Measurements from ENCODE around the gene TBC1D22A.
"Not testable (repeated sequence)": the region's sequence is repeated elsewhere in the genome, so short reads cannot be mapped to it uniquely, and the experiment has no call there.

TBC1D22A gene

DNA sequence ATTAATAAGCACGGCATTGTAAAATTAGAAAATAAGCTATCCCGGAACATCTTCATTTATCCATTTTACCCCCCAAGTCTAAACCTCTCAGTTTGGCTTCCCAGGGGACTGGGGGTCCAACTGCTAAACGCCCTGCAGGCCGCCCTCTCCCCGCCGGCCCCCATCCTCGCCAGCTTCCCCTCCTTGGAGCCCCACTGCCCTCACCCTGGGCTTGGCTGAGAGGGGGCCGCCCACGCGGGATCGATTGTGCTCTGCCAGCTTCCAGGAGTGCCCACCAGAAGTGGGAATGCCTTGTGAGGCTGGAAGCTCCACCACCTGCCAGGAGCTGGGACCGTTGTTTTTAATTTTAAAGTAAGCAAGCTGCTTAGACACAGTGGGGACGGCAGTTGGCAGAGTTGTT is 353.5 kb downstream of the TBC1D22A start:
- no peak for DNase-seq (ENCODE audit: low read depth)
- H3K4me3 ChIP-seq (ENCODE audit: low read depth, low read length): no peak overlapping the region
- TF ChIP-seq, protein P1, sequence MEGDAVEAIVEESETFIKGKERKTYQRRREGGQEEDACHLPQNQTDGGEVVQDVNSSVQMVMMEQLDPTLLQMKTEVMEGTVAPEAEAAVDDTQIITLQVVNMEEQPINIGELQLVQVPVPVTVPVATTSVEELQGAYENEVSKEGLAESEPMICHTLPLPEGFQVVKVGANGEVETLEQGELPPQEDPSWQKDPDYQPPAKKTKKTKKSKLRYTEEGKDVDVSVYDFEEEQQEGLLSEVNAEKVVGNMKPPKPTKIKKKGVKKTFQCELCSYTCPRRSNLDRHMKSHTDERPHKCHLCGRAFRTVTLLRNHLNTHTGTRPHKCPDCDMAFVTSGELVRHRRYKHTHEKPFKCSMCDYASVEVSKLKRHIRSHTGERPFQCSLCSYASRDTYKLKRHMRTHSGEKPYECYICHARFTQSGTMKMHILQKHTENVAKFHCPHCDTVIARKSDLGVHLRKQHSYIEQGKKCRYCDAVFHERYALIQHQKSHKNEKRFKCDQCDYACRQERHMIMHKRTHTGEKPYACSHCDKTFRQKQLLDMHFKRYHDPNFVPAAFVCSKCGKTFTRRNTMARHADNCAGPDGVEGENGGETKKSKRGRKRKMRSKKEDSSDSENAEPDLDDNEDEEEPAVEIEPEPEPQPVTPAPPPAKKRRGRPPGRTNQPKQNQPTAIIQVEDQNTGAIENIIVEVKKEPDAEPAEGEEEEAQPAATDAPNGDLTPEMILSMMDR (IDR thresholded peaks at IDR 0.05; ENCODE audit: control insufficient read depth, extremely low read depth, insufficient read depth): no peak

DNA sequence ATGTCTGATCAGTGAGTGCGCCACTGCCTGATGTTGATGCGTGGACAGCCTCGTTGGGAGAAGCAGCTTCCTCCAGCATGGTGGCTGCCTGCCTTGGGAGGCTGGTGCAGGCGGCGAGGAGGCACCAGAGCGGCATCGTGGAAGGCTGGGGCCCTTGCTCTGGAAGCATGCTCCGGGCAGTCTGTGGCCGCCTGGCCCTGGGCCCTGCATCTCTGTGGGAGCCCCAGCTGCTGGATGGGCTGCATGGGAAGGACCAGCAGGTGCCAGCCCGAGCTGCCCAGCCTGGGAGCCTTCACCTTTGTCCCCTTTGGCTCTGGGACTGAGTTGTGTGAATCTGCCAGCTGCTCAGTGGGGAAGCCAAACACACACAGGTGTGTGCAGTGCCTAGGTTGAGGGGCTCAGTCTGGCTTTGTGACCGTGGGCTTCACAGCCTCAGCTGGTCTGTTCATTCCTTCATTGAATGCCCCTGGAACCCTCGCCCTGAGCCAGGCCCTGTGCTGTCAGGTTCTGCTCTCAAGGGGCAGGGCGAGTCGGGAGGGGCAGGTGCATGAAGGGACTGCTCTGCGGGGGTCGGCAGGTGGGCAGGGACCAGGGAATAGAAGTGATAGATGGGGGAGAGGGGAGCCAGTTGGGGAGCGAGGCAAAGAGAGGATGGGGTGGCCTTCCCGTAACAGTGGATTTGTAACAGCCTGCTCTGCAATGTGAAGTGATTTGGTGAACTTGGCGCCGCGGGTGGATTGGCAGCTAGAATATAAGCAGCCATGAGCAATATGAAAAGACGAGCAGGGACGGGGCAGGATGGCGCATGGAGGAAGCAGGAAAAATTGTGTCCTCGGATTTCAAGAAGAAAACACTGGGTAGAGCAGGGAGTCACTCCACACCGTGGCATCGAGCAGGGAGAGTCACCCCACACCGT is 354.2 kb downstream of the TBC1D22A start:
- no peak overlapping the region for H3K4me3 ChIP-seq (ENCODE audit: low read depth, low read length)
- TF ChIP-seq, protein P1 (IDR thresholded peaks at IDR 0.05; ENCODE audit: control insufficient read depth, extremely low read depth, insufficient read depth): no peak
- no peak for DNase-seq (ENCODE audit: low read depth)

DNA sequence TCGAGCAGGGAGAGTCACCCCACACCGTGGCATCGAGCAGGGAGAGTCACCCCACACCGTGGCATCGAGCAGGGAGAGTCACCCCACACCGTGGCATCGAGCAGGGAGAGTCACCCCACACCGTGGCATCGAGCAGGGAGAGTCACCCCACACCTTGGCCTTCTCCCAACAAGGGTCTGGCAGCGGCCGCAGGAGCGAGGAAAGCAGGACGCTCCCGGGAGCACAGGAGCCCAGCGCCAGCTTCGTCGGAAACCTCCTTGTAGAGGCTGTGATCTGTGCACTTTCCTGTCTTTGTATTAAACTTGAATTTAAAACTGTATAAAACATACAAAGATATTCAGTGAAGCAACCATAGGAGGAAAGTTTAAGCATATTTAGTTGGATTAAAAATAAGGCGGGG is 355.0 kb downstream of the TBC1D22A start:
- not testable (repeated sequence) for H3K4me3 ChIP-seq (ENCODE audit: low read depth, low read length); DNase-seq (ENCODE audit: low read depth)

DNA sequence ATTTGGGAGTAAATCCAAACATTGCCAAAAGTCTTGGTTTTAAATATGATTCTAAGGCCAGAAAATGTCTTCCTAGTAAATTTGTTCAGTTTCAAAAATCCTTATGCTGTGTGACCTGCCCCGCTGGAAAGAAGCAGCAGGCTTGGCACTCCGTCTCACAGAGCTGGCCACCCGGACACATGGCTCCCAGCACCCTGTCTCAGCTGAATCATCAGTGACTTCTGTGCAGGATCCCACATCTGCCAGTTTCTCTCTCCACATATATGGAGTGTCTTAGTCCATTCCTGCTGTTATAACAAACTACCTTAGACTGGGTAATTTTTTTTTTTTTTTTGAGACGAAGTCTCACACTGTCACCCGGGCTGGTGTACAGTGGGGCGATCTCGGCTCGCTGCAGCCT is 356.7 kb downstream of the TBC1D22A start:
- DNase-seq (ENCODE audit: low read depth): no peak
- no peak overlapping the region for H3K4me3 ChIP-seq (ENCODE audit: low read depth, low read length)
- TF ChIP-seq, protein P1 (IDR thresholded peaks at IDR 0.05; ENCODE audit: control insufficient read depth, extremely low read depth, insufficient read depth): no peak

DNA sequence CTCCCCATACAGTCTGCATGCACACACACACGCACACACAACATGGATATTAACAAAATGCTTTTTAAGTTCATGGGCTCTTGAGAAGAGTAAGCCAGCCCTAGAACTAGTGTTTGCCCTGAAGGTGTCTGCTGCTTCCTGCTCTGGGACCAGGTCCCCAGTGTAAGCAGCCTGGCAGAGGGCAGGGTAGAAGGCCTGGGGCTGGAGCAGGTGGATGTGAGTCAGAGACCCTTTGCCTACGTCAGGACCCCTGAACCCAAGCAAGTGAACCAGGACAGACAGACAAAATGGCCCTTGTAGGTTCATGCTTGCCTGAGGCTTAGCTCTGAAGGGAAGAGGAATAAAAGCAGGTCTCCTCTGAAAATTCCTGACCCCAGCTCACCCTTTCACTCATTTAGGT is 357.9 kb downstream of the TBC1D22A start:
- H3K4me3 ChIP-seq (ENCODE audit: low read depth, low read length): no peak overlapping the region
- DNase-seq (ENCODE audit: low read depth): no peak
- TF ChIP-seq, protein P1 (IDR thresholded peaks at IDR 0.05; ENCODE audit: control insufficient read depth, extremely low read depth, insufficient read depth): no peak

DNA sequence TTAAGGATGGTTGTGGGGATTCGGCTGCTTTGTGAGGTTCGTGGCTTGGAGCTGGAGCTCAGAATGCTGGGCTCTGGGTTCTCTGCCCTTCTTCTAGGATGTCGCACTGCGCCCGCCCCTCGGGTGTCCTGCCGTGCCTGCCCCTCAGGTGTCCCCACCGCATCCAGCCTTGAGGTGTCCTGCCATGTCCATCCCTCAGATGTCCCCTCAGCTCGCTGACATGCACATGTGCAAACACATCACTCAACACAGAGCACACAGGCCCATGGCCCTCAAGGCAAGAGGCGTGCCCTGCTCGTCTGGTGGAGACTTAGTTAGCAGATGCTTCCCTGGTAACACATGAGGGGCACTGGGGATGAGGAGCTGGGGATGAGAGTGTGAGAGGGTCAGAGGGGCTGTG is 359.3 kb downstream of the TBC1D22A start:
- no peak overlapping the region for H3K4me3 ChIP-seq (ENCODE audit: low read depth, low read length)
- no peak for DNase-seq (ENCODE audit: low read depth)
- TF ChIP-seq, protein P1 (IDR thresholded peaks at IDR 0.05; ENCODE audit: control insufficient read depth, extremely low read depth, insufficient read depth): no peak

DNA sequence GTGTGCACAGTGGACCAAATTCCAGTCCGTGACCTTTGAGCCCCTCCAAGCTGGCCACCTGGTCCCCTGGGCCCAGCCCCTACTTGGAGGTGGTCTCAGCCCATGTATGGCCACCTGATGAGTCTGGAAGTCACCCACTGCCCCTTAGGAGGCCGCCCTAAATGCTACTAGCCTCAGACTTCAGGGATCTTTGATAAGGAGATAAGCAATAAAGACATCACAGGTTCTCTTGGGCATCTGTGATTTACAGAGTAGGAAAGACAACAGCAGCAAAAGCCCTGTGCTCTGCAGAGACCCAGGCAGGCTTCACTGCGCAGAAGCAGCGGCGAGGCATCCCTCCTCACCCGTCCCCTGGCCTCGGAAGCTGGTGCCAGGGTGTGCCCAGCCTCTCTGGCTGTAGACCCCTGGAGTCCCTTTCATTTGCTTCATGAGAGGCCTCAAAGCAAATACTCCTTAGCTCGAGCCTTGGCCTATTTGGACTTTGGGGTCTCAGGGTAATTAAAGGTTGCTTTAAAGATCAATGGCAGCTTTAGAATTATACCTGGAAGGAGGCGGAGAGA is 360.1 kb downstream of the TBC1D22A start:
- TF ChIP-seq, protein P1 (IDR thresholded peaks at IDR 0.05; ENCODE audit: control insufficient read depth, extremely low read depth, insufficient read depth): no peak
- no peak for DNase-seq (ENCODE audit: low read depth)
- no peak overlapping the region for H3K4me3 ChIP-seq (ENCODE audit: low read depth, low read length)
